ENCODE data around the gene IL1B.

DNA sequence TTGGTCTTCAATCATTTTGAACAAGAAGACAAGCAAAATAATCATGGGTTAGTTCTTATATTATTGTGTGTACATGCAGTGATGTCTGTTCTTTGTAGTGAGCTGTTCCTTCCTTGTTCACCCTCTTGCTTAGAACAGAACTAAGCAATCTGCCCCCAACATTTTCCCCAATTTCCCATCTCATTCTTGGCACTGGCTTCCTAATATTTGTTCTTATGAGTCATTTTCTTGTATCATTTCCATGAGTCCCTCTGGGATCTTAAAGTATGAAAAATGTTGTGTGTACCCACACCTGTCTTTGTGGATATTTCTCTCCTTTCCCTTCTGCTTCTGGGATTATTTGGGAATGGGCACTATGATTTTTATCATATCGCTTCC, 3.5 kb upstream of the IL1B start:
- TF ChIP-seq CTCF (IDR thresholded peaks at IDR 0.05; ENCODE audit: low read depth, low read length, missing input control) (no peak), GABPA (IDR thresholded peaks at IDR 0.05 in 1 of 2, conservative IDR thresholded peaks at IDR 0.05 in 1 of 2) (no peak), MAX (IDR thresholded peaks at IDR 0.05) (no peak), TAF1 (conservative IDR thresholded peaks at IDR 0.05) (no peak)
